ENCODE measurements around the gene SCYGR4. TPM values are rescaled to one million over a fixed set of nuclear protein-coding genes. Genes with fewer than 3 reads are reported as not detected.

The SCYGR4 gene
- total RNA-seq, 4 donors from 2014 or later: not detected

DNA sequence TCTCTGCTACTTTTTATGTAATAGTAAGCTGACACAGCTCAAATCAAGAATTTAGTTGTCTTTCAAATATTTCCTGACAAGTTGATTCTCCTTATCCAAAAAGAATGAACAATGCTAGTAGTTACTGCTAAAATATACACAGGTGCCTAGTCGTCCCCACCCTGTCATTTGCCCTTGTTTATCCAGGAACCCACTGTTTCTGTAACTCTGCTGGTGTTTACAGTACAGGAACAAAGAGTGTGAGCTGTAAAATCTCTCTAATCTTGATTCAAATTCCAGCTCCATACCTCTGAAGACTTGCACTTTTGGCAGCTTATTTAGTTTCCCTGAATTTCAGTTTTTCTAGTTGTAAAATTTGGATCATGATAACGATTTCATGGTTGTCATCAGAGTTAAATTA is 39.7 kb upstream of the SCYGR4 start:
- Histone ChIP-seq H3K9me3 (peaks cover 0 to 6% (median 0%) of the 10 kb centered on the region in 4 donors), H3K4me1 (no peaks in the 10 kb centered on the region), H3K4me3 (no peak overlapping the region), H3K27ac (no peak overlapping the region), H3K27me3 (no peaks in the 10 kb centered on the region), H3K36me3 (no peaks in the 10 kb centered on the region)
- TF ChIP-seq POLR2A (IDR thresholded peaks at IDR 0.05) (no peak), EP300 (IDR thresholded peaks at IDR 0.05) (no peak)
- TF ChIP-seq, protein P1, sequence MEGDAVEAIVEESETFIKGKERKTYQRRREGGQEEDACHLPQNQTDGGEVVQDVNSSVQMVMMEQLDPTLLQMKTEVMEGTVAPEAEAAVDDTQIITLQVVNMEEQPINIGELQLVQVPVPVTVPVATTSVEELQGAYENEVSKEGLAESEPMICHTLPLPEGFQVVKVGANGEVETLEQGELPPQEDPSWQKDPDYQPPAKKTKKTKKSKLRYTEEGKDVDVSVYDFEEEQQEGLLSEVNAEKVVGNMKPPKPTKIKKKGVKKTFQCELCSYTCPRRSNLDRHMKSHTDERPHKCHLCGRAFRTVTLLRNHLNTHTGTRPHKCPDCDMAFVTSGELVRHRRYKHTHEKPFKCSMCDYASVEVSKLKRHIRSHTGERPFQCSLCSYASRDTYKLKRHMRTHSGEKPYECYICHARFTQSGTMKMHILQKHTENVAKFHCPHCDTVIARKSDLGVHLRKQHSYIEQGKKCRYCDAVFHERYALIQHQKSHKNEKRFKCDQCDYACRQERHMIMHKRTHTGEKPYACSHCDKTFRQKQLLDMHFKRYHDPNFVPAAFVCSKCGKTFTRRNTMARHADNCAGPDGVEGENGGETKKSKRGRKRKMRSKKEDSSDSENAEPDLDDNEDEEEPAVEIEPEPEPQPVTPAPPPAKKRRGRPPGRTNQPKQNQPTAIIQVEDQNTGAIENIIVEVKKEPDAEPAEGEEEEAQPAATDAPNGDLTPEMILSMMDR (IDR thresholded peaks at IDR 0.05): no peak
- DNase-seq (ENCODE audit: low spot score in 2 of 2): no peak
- WGBS, 2 donors: 47 to 54% methylated on average over 2 of the region's 2 CpGs

DNA sequence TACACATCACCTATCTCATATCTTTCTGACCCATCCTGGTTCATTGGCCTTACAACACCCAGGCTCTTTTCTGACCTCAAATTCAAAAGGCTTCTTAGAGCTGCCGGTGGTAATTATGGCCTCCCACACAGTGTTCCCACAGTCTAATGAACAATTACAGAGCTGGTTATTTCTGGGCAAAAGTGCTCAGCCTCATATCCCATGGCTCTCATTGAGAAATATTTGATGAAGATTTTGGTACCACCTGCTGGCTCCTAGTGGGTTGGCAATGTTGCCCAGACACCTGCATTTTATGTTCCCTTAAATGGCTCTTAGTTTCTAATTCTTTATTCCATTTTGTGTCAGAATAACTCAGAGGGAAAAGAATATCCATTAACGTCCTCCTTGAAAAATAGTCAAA is 38.7 kb upstream of the SCYGR4 start:
- H3K36me3 ChIP-seq: no peaks in the 10 kb centered on the region
- H3K27ac ChIP-seq: no peak overlapping the region
- no peak for DNase-seq (ENCODE audit: low spot score in 2 of 2)
- H3K9me3 ChIP-seq: peaks cover 0 to 16% (median 0%) of the 10 kb centered on the region in 4 donors
- WGBS, 2 donors: 42 to 45% methylated on average over 2 of the region's 2 CpGs
- H3K27me3 ChIP-seq: no peaks in the 10 kb centered on the region
- TF ChIP-seq EP300 (IDR thresholded peaks at IDR 0.05) (no peak), POLR2A (IDR thresholded peaks at IDR 0.05) (no peak)
- TF ChIP-seq, protein P1 (IDR thresholded peaks at IDR 0.05): no peak
- H3K4me3 ChIP-seq: no peak overlapping the region
- no peaks in the 10 kb centered on the region for H3K4me1 ChIP-seq

DNA sequence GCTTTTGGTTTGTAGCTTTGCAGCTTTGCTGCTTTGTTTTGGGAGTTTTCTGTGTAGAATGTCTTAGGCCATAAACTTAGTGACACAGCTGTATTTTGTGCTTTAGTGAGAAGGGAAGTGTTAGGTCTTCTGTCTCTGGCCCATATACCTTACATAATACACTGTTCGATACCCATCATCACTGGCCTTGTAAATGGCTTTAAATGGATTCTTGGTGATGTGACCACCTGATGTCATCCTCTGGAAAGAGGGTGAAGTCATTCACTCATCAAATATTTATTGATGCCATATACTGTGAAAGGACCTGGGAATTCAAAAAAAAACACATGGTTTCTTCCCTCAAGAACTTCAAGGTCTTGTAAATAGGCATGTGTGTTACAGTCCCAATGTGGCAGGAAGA is 37.5 kb upstream of the SCYGR4 start:
- WGBS, 2 donors: 91 to 94% methylated on average over 1 of the region's 1 CpG
- TF ChIP-seq, protein P1 (IDR thresholded peaks at IDR 0.05): no peak
- no peak for TF ChIP-seq EP300 (IDR thresholded peaks at IDR 0.05)
- TF ChIP-seq POLR2A (IDR thresholded peaks at IDR 0.05): no peak
- DNase-seq (ENCODE audit: low spot score in 2 of 2): no peak
- Histone ChIP-seq H3K4me1 (no peaks in the 10 kb centered on the region), H3K27me3 (no peaks in the 10 kb centered on the region), H3K9me3 (peaks cover 0 to 16% (median 0%) of the 10 kb centered on the region in 4 donors), H3K36me3 (no peaks in the 10 kb centered on the region), H3K27ac (no peak overlapping the region), H3K4me3 (no peak overlapping the region)

DNA sequence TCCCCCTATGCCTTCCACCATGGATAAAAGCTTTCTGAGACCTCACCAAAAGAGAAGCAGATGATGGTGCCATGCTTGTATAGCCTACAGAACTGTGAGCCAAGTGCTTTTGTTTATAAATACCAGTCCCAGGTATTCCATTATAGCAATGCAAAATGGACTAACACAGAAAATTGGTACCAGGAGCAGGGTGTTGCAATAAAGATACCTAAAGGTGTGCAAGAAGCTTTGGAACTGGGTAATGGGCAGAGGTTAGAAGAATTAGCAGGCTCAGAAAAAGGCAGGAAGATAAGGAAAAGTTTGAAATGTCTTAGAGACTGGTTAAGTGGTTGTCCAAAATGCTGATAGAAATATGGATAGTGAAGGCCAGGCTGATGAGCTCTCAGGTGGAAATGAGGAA is 34.9 kb upstream of the SCYGR4 start:
- H3K36me3 ChIP-seq: no peaks in the 10 kb centered on the region
- H3K27me3 ChIP-seq: no peaks in the 10 kb centered on the region
- H3K27ac ChIP-seq: no peak overlapping the region
- peaks cover 0 to 16% (median 0%) of the 10 kb centered on the region in 4 donors for H3K9me3 ChIP-seq
- no peak for DNase-seq (ENCODE audit: low spot score in 2 of 2)
- TF ChIP-seq, protein P1 (IDR thresholded peaks at IDR 0.05): no peak
- TF ChIP-seq EP300 (IDR thresholded peaks at IDR 0.05) (no peak), POLR2A (IDR thresholded peaks at IDR 0.05) (no peak)
- H3K4me1 ChIP-seq: no peaks in the 10 kb centered on the region
- no peak overlapping the region for H3K4me3 ChIP-seq

DNA sequence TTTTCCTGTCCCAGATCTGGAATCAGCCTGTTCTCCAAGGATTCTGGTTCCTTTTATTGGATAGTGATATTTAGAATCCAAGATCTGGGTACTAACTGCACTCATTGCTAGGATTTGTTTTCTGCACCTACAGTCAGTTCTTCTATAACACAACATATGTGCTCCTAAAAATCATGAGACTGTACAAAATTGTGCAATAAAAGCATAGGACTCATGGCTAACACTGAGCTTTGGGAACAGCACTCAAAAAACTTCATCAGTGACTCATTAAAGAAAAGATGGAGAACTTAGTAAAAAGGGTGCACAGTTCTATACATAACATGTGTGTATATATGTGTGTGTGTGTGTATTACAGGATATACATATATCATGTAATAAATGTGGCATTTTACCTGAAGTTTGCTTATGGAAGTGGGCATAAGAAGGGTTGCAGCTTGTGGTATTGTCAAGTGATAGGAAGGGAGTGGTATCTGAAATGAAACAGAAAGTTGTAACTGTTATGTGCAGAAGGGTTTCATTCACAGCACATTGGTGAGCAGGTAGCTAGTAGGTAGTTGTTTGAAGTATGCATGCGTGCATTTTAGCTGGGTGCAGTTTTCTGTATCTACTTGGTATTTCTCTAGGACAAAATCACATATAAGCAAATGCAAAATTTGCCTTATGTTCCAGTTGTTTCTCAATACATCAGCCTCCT is 24.5 kb upstream of the SCYGR4 start:
- DNase-seq (ENCODE audit: low spot score in 2 of 2): no peak
- Histone ChIP-seq H3K36me3 (no peaks in the 10 kb centered on the region), H3K9me3 (peaks cover 0 to 7% (median 0%) of the 10 kb centered on the region in 4 donors), H3K27ac (no peak overlapping the region), H3K27me3 (no peaks in the 10 kb centered on the region), H3K4me1 (no peaks in the 10 kb centered on the region), H3K4me3 (no peak overlapping the region)
- TF ChIP-seq POLR2A (IDR thresholded peaks at IDR 0.05) (no peak), EP300 (IDR thresholded peaks at IDR 0.05) (no peak)
- TF ChIP-seq, protein P1 (IDR thresholded peaks at IDR 0.05): no peak
- 85 to 97% methylated on average over 1 of the region's 1 CpG for WGBS, 2 donors

Measured in tibial nerve (tissue), 4 donors.